Mesodermal cell (in vitro differentiated cells): ENCODE results near the gene RHBDL3.
A peak's percentile ranks its signal among the peaks of the same experiment; 100 is the strongest.
"Not testable (repeated sequence)": the region's sequence is repeated elsewhere in the genome, so short reads cannot be mapped to it uniquely, and the experiment has no call there.

Experiments used
- H3K27ac ChIP-seq: 2 replicates; pipeline ENCODE4 v1.7.0; 2013; ENCODE audit warnings: mild to moderate bottlenecking, low read depth, low read length, moderate library complexity; ENCODE audit not compliant: severe bottlenecking
- H3K36me3 ChIP-seq: 2 replicates; pipeline ENCODE4 v1.7.1; 2013; ENCODE audit warnings: mild to moderate bottlenecking, low read length, moderate library complexity; ENCODE audit not compliant: control insufficient read depth, insufficient read depth
- H3K4me1 ChIP-seq: one replicate; pipeline ENCODE4 v1.7.1; 2013; ENCODE audit warnings: mild to moderate bottlenecking, low read length; ENCODE audit not compliant: insufficient read depth, control insufficient read depth, poor library complexity, severe bottlenecking
- H3K4me3 ChIP-seq: 2 replicates; pipeline ENCODE4 v1.7.0; 2013; ENCODE audit warnings: low read length, control low read depth, mild to moderate bottlenecking; ENCODE audit not compliant: insufficient read depth, poor library complexity, severe bottlenecking; ENCODE audit errors: extremely low read depth
- H3K9me3 ChIP-seq: 2 replicates; pipeline ENCODE4 v1.7.1; 2013; ENCODE audit warnings: mild to moderate bottlenecking, low read length, moderate library complexity; ENCODE audit not compliant: control insufficient read depth
- WGBS, 2 experiments: methylation state at CpG; one replicate each; pipeline ENCODE4 v1.1.5; 2013; ENCODE audit warnings: missing lambda C conversion rate in 2 of 2; ENCODE audit not compliant: insufficient coverage in 2 of 2; 5-methylcytosine and 5-hydroxymethylcytosine counted together

The RHBDL3 gene

DNA sequence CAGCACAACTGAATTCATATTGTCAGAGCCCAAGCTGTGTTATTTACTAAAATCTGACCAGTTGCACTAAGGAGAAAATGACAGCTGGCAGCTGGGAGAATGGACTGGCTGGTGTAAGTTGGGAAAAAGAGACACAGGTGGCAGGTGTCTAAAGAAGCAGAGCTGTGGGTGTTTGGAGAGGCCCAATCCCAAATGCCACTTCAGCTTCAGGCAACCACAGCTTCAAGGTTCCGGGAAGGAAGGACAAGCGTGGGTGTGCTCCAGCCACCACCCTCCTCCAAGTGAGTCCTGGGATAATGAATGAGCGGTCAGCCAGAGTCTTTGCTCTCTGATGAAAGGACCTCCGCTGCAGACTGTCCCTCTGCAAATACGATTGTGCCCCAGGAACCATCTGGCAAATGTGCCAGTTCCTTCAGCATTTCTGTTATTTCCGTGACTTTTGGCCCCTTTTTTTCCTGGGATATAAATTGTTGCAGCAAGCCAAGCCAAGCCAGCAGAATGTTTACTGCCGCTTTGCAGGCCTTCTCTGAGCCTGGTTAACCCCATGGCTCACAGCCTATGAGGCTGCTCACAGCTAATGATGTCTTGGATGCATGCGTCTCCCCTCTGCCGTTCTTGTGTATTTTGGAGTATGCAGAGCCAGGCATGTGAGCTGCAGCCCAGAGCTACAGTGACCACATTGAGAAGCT, 9.5 kb upstream of the RHBDL3 start:
- no peak overlapping the region for H3K27ac ChIP-seq
- H3K4me1 ChIP-seq = peaks cover 3% of the 10 kb centered on the region
- H3K36me3 ChIP-seq = no peaks in the 10 kb centered on the region
- H3K9me3 ChIP-seq = no peaks in the 10 kb centered on the region
- H3K4me3 ChIP-seq = no peak overlapping the region
- 84 to 94% methylated on average over 8 to 9 of the region's 9 CpGs for WGBS, 2 experiments

DNA sequence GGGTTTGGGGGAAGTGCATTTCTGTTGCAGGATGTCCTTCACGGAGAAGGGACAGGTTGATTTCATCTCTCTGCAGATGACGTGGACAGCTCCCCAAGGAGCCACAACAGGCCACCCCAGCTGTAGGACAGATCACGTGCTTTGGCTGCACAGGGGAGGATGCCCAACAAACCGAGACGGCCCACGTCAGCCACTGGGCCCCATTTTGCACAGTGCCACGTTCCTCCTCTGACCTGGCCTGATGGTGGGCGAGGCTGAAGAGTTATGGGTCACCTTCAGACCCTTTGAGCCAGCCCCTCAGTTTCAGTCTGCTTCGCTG, 9.0 kb upstream of the RHBDL3 start:
- Histone ChIP-seq H3K9me3 (no peaks in the 10 kb centered on the region), H3K4me1 (peaks cover 3% of the 10 kb centered on the region), H3K4me3 (no peak overlapping the region), H3K36me3 (no peaks in the 10 kb centered on the region), H3K27ac (no peak overlapping the region)
- WGBS, 2 experiments = 87 to 93% methylated on average over 9 of the region's 9 CpGs

GRCh38 chr17:32258383-32259140, 7.1 kb upstream of the RHBDL3 start:
- WGBS, 2 experiments = 46 to 55% methylated on average over 14 of the region's 18 CpGs
- H3K27ac ChIP-seq = no peak overlapping the region
- no peaks in the 10 kb centered on the region for H3K9me3 ChIP-seq
- peaks cover 3% of the 10 kb centered on the region for H3K4me1 ChIP-seq
- H3K36me3 ChIP-seq = no peaks in the 10 kb centered on the region
- no peak overlapping the region for H3K4me3 ChIP-seq

DNA sequence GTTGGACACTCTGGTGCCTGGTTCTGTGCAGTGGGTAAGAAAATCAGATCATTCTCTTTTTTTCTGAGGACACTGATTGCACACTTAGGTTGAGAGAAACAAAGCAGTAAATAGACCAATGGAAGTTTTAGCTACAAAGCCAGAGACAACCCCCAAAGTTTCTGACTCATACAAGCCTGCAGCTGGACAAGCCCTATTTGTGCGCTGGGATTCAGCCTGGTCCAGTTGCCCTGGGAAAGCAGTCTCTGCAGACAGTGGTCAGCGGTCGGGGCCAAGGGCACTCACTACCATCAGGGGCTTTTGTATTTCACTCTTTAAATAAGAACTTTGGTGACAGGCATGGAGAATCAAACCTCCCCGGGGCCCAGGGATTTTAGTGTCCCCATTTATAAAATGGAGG, 6.0 kb upstream of the RHBDL3 start:
- H3K9me3 ChIP-seq = no peaks in the 10 kb centered on the region
- no peak overlapping the region for H3K27ac ChIP-seq
- 86 to 88% methylated on average over 1 to 2 of the region's 4 CpGs for WGBS, 2 experiments
- no peaks in the 10 kb centered on the region for H3K36me3 ChIP-seq
- H3K4me3 ChIP-seq = no peak overlapping the region
- peaks cover 3% of the 10 kb centered on the region for H3K4me1 ChIP-seq

GRCh38 chr17:32261417-32261736, 4.3 kb upstream of the RHBDL3 start:
- Histone ChIP-seq H3K4me1 (peaks cover 3% of the 10 kb centered on the region), H3K4me3 (no peak overlapping the region), H3K36me3 (no peaks in the 10 kb centered on the region), H3K27ac (no peak overlapping the region), H3K9me3 (no peaks in the 10 kb centered on the region)
- WGBS, 2 experiments = 73 to 79% methylated on average over 7 of the region's 7 CpGs

- Histone ChIP-seq H3K4me1 (peaks cover 8% of the 10 kb centered on the region), H3K36me3 (no peaks in the 10 kb centered on the region), H3K9me3 (no peaks in the 10 kb centered on the region), H3K27ac (no peak overlapping the region), H3K4me3 (no peak overlapping the region)
- WGBS, 2 experiments = 84% methylated on average over 12 to 13 of the region's 13 CpGs
Measured at GRCh38 chr17:32261936-32262510, 3.6 kb upstream of the RHBDL3 start.

- H3K4me1 ChIP-seq = peaks cover 18% of the 10 kb centered on the region
- WGBS, 2 experiments = 89 to 90% methylated on average over 17 of the region's 17 CpGs
- not testable (repeated sequence) for H3K27ac ChIP-seq, H3K9me3 ChIP-seq, H3K4me3 ChIP-seq, H3K36me3 ChIP-seq
Measured at GRCh38 chr17:32263515-32263914, 2.1 kb upstream of the RHBDL3 start.

- Histone ChIP-seq H3K4me1 (peaks cover 18% of the 10 kb centered on the region), H3K36me3 (no peaks in the 10 kb centered on the region), H3K4me3 (no peak overlapping the region), H3K9me3 (no peaks in the 10 kb centered on the region), H3K27ac (no peak overlapping the region)
- 9 to 41% methylated on average over 2 to 4 of the region's 6 CpGs for WGBS, 2 experiments
Measured at GRCh38 chr17:32264140-32264799, 1.4 kb upstream of the RHBDL3 start.

- WGBS, 2 experiments = 17 to 20% methylated on average over 5 to 8 of the region's 8 CpGs
- Histone ChIP-seq H3K4me1 (peaks cover 16% of the 10 kb centered on the region), H3K36me3 (no peaks in the 10 kb centered on the region), H3K27ac (no peak overlapping the region), H3K4me3 (no peak overlapping the region), H3K9me3 (no peaks in the 10 kb centered on the region)
Measured at GRCh38 chr17:32264823-32265191, 825 bp upstream of the RHBDL3 start.

- Histone ChIP-seq H3K9me3 (no peaks in the 10 kb centered on the region), H3K4me3 (peak overlapping the region; percentile 31), H3K36me3 (no peaks in the 10 kb centered on the region), H3K27ac (no peak overlapping the region), H3K4me1 (peaks cover 15% of the 10 kb centered on the region)
- WGBS, 2 experiments = 0 to 1% methylated on average over 31 to 49 of the region's 55 CpGs
Measured at GRCh38 chr17:32266051-32266388, 388 bp downstream of the RHBDL3 start.
